Measurements from ENCODE around the gene NUP214. TPM values are rescaled to one million over a fixed set of nuclear protein-coding genes. Genes with fewer than 3 reads are reported as not detected.

Gene NUP214
- total RNA-seq, 4 donors from 2014 or later: 25.8 to 68.2 (median 36.9) TPM

GRCh38 chr9:131279863-131280570 is 154.6 kb downstream of the NUP214 start:
- WGBS, 2 donors (ENCODE audit: low coverage in 1 of 2): 57% methylated on average over 6 of the region's 19 CpGs; no CpG with 5 or more reads in 1 of the 2 donors

GRCh38 chr9:131280660-131281059 is 155.3 kb downstream of the NUP214 start:
- peaks cover 0 to 42% (median 7%) of the 10 kb centered on the region in 3 donors for H3K4me1 ChIP-seq
- no peaks in the 10 kb centered on the region for H3K9me3 ChIP-seq
- TF ChIP-seq EP300 (IDR thresholded peaks at IDR 0.05) (no peak), POLR2AphosphoS5 (IDR thresholded peaks at IDR 0.05) (no peak), POLR2A (IDR thresholded peaks at IDR 0.05) (no peak)
- no peak overlapping the region for H3K4me3 ChIP-seq
- H3K36me3 ChIP-seq: no peaks in the 10 kb centered on the region
- peaks cover 59% of the 10 kb centered on the region for H3K27me3 ChIP-seq
- H3K27ac ChIP-seq: no peak overlapping the region
- no peak for ATAC-seq
- 83% methylated on average over 1 of the region's 3 CpGs; no CpG with 5 or more reads in 1 of the 2 donors for WGBS, 2 donors (ENCODE audit: low coverage in 1 of 2)

More at GRCh38 chr9:131279863-131280570, 154.6 kb downstream of the NUP214 start:
- Histone ChIP-seq H3K27me3 (peaks cover 65% of the 10 kb centered on the region), H3K36me3 (no peaks in the 10 kb centered on the region), H3K4me1 (peaks cover 0 to 48% (median 7%) of the 10 kb centered on the region in 3 donors), H3K9me3 (no peaks in the 10 kb centered on the region), H3K27ac (no peak overlapping the region), H3K4me3 (no peak overlapping the region)
- TF ChIP-seq EP300 (IDR thresholded peaks at IDR 0.05): no peak
- TF ChIP-seq POLR2A (IDR thresholded peaks at IDR 0.05): no peak
- no peak for TF ChIP-seq POLR2AphosphoS5 (IDR thresholded peaks at IDR 0.05)
- no peak for TF ChIP-seq CTCF (IDR thresholded peaks at IDR 0.05)
- no peak for ATAC-seq

- H3K36me3 ChIP-seq: no peaks in the 10 kb centered on the region
- WGBS, 2 donors (ENCODE audit: low coverage in 1 of 2): 80 to 83% methylated on average over 1 to 9 of the region's 17 CpGs
- H3K4me3 ChIP-seq: no peak overlapping the region
- peaks cover 0 to 35% (median 7%) of the 10 kb centered on the region in 3 donors for H3K4me1 ChIP-seq
- peaks cover 52% of the 10 kb centered on the region for H3K27me3 ChIP-seq
- no peak overlapping the region for H3K27ac ChIP-seq
- H3K9me3 ChIP-seq: no peaks in the 10 kb centered on the region
- no peak for ATAC-seq
- TF ChIP-seq POLR2AphosphoS5 (IDR thresholded peaks at IDR 0.05): no peak
- no peak for TF ChIP-seq CTCF (IDR thresholded peaks at IDR 0.05)
- TF ChIP-seq POLR2A (IDR thresholded peaks at IDR 0.05): no peak
- no peak for TF ChIP-seq EP300 (IDR thresholded peaks at IDR 0.05)
Measured at GRCh38 chr9:131281119-131281965, 156.0 kb downstream of the NUP214 start.

- no peaks in the 10 kb centered on the region for H3K36me3 ChIP-seq
- ATAC-seq: no peak
- no peak for TF ChIP-seq POLR2A (IDR thresholded peaks at IDR 0.05)
- TF ChIP-seq EP300 (IDR thresholded peaks at IDR 0.05): no peak
- no peak for TF ChIP-seq POLR2AphosphoS5 (IDR thresholded peaks at IDR 0.05)
- no peak for TF ChIP-seq CTCF (IDR thresholded peaks at IDR 0.05)
- no peak overlapping the region for H3K27ac ChIP-seq
- peaks cover 0 to 26% (median 7%) of the 10 kb centered on the region in 3 donors for H3K4me1 ChIP-seq
- WGBS, 2 donors (ENCODE audit: low coverage in 1 of 2): 77 to 82% methylated on average over 3 to 4 of the region's 4 CpGs
- H3K4me3 ChIP-seq: peak overlapping the region in 1 of 2 donors; percentile 46
- peaks cover 44% of the 10 kb centered on the region for H3K27me3 ChIP-seq
- H3K9me3 ChIP-seq: no peaks in the 10 kb centered on the region
Measured at GRCh38 chr9:131282175-131282574, 156.8 kb downstream of the NUP214 start.

GRCh38 chr9:131282688-131283422 is 157.5 kb downstream of the NUP214 start:
- no peak for TF ChIP-seq POLR2AphosphoS5 (IDR thresholded peaks at IDR 0.05)
- no peak for TF ChIP-seq CTCF (IDR thresholded peaks at IDR 0.05)
- no peak for TF ChIP-seq POLR2A (IDR thresholded peaks at IDR 0.05)
- TF ChIP-seq EP300 (IDR thresholded peaks at IDR 0.05): no peak
- no peak overlapping the region for H3K27ac ChIP-seq
- H3K4me3 ChIP-seq: peak overlapping the region in 1 of 2 donors; percentile 46
- H3K36me3 ChIP-seq: no peaks in the 10 kb centered on the region
- no peak for ATAC-seq
- WGBS, 2 donors (ENCODE audit: low coverage in 1 of 2): 5% methylated on average over 4 of the region's 61 CpGs; no CpG with 5 or more reads in 1 of the 2 donors
- no peaks in the 10 kb centered on the region for H3K9me3 ChIP-seq
- peaks cover 0 to 21% (median 7%) of the 10 kb centered on the region in 3 donors for H3K4me1 ChIP-seq
- H3K27me3 ChIP-seq: peaks cover 42% of the 10 kb centered on the region

Measured in gastroesophageal sphincter (tissue), 4 donors.